ENCODE measurements around the gene NFKBIL1. TPM values are rescaled to one million over a fixed set of nuclear protein-coding genes. Genes with fewer than 3 reads are reported as not detected.

NFKBIL1 gene
- total RNA-seq, 1 experiment from 2014 or later: 15.1 TPM

DNA sequence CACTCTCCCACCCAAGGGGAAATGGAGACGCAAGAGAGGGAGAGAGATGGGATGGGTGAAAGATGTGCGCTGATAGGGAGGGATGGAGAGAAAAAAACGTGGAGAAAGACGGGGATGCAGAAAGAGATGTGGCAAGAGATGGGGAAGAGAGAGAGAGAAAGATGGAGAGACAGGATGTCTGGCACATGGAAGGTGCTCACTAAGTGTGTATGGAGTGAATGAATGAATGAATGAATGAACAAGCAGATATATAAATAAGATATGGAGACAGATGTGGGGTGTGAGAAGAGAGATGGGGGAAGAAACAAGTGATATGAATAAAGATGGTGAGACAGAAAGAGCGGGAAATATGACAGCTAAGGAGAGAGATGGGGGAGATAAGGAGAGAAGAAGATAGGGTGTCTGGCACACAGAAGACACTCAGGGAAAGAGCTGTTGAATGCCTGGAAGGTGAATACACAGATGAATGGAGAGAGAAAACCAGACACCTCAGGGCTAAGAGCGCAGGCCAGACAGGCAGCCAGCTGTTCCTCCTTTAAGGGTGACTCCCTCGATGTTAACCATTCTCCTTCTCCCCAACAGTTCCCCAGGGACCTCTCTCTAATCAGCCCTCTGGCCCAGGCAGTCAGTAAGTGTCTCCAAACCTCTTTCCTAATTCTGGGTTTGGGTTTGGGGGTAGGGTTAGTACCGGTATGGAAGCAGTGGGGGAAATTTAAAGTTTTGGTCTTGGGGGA lies 28.7 kb downstream of the NFKBIL1 start:
- no peak overlapping the region for H3K4ac ChIP-seq (ENCODE audit: low read depth, low read length)
- peaks cover 25 to 30% of the 10 kb centered on the region in 2 experiments for H3K4me1 Mint-ChIP-seq
- H4K5ac ChIP-seq (ENCODE audit: insufficient read length, low read depth, low read length): no peak overlapping the region

More for the DNA sequence above, 28.7 kb downstream of the NFKBIL1 start:
- DNase-seq: no peak
- H3K23me2 ChIP-seq (ENCODE audit: insufficient read length, low read depth, low read length, poor library complexity, severe bottlenecking): peaks cover 5% of the 10 kb centered on the region
- Mint-ChIP-seq H3K4me3 (no peak overlapping the region), H3K27ac (no peak overlapping the region), H3K27me3 (ENCODE audit: low read depth) (peaks cover 36% of the 10 kb centered on the region), H3K9me3 (no peaks in the 10 kb centered on the region; a peak in 2 of 5 replicates), H3K36me3 (ENCODE audit: insufficient read depth in 1 of 3, low read depth in 3 of 3) (no peaks in the 10 kb centered on the region)
- H3K27me3 ChIP-seq (ENCODE audit: insufficient read depth, low read length): no peaks in the 10 kb centered on the region
- no peak overlapping the region for H4K91ac ChIP-seq (ENCODE audit: insufficient read length, low read depth, low read length)
- no peak overlapping the region for H3K4me2 ChIP-seq (ENCODE audit: insufficient read depth, insufficient read length, low read length)
- H3K23ac ChIP-seq (ENCODE audit: insufficient read length, low read depth, low read length): no peak overlapping the region
- no peaks in the 10 kb centered on the region for H3K4me1 ChIP-seq (ENCODE audit: insufficient read depth, low read length)
- H2AFZ ChIP-seq (ENCODE audit: low read length): no peak overlapping the region
- no peak overlapping the region for H2BK5ac ChIP-seq (ENCODE audit: insufficient read length, low read length)
- no peak overlapping the region for H4K8ac ChIP-seq (replicated peaks; ENCODE audit: insufficient read length, low read depth, low read length)
- H3K79me2 ChIP-seq (ENCODE audit: insufficient read depth, low read length): no peaks in the 10 kb centered on the region
- no CpG with 5 or more reads among the region's 8 CpGs for WGBS (ENCODE audit: extremely low coverage, insufficient read length, low lambda C conversion rate)
- no peaks in the 10 kb centered on the region for H3K9me3 ChIP-seq (ENCODE audit: control insufficient read depth, low read depth, low read length)
- no peak overlapping the region for H3K56ac ChIP-seq (ENCODE audit: insufficient read length, low read depth, low read length)
- H2AK5ac ChIP-seq (ENCODE audit: insufficient read length, low read length): no peak overlapping the region
- H3K79me1 ChIP-seq (ENCODE audit: insufficient read depth, low read depth, low read length, poor library complexity, severe bottlenecking): no peaks in the 10 kb centered on the region
- H3K18ac ChIP-seq (ENCODE audit: insufficient read length, low read depth, low read length): no peak overlapping the region
- no peak overlapping the region for H2BK20ac ChIP-seq (ENCODE audit: low read depth, low read length, poor library complexity, severe bottlenecking)
- H4K20me1 ChIP-seq (ENCODE audit: control insufficient read depth, insufficient read depth, insufficient read length): no peaks in the 10 kb centered on the region
- H2BK12ac ChIP-seq (ENCODE audit: insufficient read length, low read depth, low read length): no peak overlapping the region
- TF ChIP-seq, protein P1, sequence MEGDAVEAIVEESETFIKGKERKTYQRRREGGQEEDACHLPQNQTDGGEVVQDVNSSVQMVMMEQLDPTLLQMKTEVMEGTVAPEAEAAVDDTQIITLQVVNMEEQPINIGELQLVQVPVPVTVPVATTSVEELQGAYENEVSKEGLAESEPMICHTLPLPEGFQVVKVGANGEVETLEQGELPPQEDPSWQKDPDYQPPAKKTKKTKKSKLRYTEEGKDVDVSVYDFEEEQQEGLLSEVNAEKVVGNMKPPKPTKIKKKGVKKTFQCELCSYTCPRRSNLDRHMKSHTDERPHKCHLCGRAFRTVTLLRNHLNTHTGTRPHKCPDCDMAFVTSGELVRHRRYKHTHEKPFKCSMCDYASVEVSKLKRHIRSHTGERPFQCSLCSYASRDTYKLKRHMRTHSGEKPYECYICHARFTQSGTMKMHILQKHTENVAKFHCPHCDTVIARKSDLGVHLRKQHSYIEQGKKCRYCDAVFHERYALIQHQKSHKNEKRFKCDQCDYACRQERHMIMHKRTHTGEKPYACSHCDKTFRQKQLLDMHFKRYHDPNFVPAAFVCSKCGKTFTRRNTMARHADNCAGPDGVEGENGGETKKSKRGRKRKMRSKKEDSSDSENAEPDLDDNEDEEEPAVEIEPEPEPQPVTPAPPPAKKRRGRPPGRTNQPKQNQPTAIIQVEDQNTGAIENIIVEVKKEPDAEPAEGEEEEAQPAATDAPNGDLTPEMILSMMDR (conservative IDR thresholded peaks at IDR 0.05): no peak
- H3T11ph ChIP-seq (ENCODE audit: low read length): no peak overlapping the region
- H3K14ac ChIP-seq (ENCODE audit: insufficient read depth, low read length): no peak overlapping the region
- no peak overlapping the region for H2BK120ac ChIP-seq (ENCODE audit: low read depth, low read length, poor library complexity, severe bottlenecking)
- no peak overlapping the region for H2BK15ac ChIP-seq (ENCODE audit: low read depth, low read length)
- H3K27ac ChIP-seq (ENCODE audit: insufficient read length, low read depth, low read length): no peak overlapping the region
- H3K9ac ChIP-seq (ENCODE audit: extremely low read depth, insufficient read length, low read length): no peak overlapping the region

Measured in H9 (cell line).